PC-3 (cell line): Measurements from ENCODE around the gene NSMCE1.

Experiments used
- CTCF ChIP-seq: fragments of 300-600 bp; sonication (generic); conservative IDR thresholded peaks from 2 replicates; pipeline ENCODE4 v1.5.1; 2017; ENCODE audit warnings: antibody characterized with exemption, low read depth, mild to moderate bottlenecking, low read length
- EZH2 ChIP-seq: fragments of 300-600 bp; sonication (generic); IDR thresholded peaks from one replicate; pipeline ENCODE4 v1.6.1; 2017; ENCODE audit warnings: antibody characterized with exemption, mild to moderate bottlenecking, low read length; ENCODE audit not compliant: unreplicated experiment
- EZH2phosphoT487 ChIP-seq: fragments of 300-600 bp; sonication (generic); IDR thresholded peaks from 2 replicates; pipeline ENCODE4 v1.6.1; 2018; ENCODE audit warnings: mild to moderate bottlenecking, antibody characterized with exemption, low read length, borderline replicate concordance

- TF ChIP-seq CTCF (no peak), EZH2 (no peak), EZH2phosphoT487 (no peak)
Measured at GRCh38 chr16:27228045-27228444, 40.5 kb downstream of the NSMCE1 start.
